EL (cell line): ENCODE data around the gene CBFB.
"Not testable (repeated sequence)": the region's sequence is repeated elsewhere in the genome, so short reads cannot be mapped to it uniquely, and the experiment has no call there.

ENCODE experiments used
- DNase-seq: peaks from one replicate; pipeline ENCODE4 v3.0.0-alpha.2; 2016

The CBFB gene

DNA sequence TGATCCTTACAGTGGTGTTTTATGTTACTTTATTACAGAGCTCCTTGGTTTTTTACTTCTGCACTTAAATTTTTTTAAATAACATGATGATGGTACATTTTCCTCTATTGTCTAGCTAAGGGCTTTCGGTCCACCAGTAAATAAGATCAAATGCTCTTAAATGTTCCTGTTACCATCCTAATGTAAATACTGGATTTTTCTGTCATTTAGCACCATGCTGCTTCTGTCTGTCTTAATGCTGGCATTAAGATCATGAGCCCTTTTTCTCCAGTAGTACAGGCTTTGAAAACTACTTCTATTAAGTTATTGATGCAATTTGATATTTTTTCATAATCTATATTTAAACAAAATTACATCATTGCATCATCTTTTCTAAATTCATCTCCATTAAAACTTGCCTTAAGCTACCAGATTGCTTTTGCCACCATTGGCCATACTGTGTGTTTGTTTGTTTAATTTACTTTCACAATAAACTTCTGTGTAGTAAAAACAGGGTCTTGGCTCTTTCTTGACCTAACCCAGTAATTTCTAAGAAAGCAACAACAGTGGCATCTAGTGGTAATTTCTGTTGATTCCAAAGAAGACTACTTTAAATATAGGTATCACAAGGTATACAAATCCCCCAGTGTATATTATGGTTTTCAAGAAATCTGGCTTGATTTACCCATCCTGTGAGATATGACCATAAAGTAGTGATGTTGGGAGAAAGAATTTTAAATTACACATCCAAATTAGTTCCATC is 71.8 kb downstream of the CBFB start:
- peak; percentile 38 for DNase-seq

DNA sequence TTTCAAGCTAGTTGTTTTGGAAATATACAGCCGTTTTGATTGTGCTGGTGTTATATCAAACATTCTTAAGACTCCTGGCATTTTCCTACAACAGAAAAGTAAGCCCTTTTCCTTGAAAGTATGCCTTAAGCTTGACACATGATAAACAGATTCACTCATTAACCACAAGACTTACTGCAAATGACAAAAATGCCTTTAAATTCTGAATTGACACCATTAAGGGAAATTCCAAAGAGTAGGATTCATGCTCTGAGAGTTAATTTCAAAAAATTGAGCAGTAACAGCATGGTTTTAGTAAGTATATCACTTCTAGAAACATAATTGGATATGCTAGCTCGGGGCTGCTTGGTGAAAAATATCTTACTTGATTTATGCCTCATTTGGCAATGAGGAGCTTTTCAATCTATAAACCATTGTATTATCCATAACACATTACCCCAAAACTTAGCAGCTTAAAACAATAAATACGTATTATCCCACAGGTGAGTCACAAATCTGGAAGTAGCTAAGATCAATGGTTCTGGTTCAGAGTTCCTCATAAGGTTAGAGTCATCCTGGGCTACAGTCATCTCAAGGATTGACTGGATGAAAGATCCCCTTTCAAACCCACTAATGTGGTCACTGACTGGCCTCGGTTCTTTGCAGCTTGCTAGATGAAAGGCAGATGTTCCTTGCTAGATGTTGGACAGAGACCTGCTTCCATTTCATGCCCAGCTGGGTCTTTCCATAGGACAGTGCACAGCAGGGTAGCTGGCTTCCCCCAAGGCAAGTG is 72.5 kb downstream of the CBFB start:
- DNase-seq: peak; percentile 67

DNA sequence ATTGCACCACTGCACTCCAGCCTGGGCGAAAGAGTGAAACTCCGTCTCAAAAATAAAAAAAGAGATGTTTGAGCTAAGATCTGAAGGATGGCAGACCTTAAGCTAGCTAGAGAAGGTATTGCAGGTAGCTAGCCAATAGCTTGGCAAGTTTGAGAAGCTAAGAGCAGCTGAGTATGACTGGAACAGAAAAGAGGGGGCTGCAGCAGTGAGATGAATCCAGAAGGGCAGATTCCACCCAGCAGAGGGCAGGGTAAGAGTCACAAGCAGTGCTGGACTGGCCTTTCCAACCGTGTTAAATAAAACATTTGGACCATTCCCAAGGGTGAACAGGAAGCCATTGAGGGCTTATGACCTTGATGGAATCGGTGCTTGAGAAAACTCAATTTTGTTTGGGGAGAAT is 75.1 kb downstream of the CBFB start:
- DNase-seq: peak; percentile 50

DNA sequence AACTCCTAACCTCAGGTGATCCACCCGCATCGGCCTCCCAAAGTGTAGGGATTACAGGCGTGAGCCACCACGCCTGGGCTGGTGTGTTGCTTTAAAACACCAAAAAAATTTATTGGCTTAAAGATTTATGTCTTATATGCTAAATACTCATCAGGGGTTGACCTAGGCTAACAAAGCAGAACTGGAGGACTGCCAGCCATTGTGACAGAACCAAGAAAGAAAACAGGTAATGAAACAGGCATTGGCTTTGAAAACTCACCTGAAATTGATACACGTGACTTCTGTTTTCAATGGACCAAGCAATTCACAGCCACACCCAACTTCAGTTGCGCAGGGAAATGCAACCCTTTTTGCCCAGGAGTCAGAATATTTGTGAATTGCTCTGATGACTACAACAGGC is 75.9 kb downstream of the CBFB start:
- DNase-seq: no peak

GRCh38 chr16:67105246-67105645 is 76.3 kb downstream of the CBFB start:
- no peak for DNase-seq

DNA sequence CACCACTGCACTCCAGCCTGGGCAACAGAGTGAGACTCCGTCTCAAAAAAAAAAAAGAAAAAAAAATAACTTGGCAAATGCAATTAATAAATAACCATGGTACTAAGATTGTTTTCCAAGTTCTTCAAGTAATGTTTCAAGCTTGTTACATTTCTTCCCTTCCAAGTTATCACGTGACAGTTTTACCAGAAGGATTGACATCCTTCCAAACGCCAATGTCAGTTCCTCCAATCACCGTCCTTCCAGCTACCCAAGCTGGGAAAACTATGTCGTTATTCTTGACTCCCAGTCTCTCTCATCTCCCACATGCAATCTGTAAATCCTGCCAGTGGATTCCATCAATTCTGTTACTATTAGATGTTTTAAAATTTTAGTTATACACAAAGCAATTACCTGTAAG is 76.9 kb downstream of the CBFB start:
- DNase-seq: no peak

GRCh38 chr16:67108489-67108888 is 79.5 kb downstream of the CBFB start:
- no peak for DNase-seq

DNA sequence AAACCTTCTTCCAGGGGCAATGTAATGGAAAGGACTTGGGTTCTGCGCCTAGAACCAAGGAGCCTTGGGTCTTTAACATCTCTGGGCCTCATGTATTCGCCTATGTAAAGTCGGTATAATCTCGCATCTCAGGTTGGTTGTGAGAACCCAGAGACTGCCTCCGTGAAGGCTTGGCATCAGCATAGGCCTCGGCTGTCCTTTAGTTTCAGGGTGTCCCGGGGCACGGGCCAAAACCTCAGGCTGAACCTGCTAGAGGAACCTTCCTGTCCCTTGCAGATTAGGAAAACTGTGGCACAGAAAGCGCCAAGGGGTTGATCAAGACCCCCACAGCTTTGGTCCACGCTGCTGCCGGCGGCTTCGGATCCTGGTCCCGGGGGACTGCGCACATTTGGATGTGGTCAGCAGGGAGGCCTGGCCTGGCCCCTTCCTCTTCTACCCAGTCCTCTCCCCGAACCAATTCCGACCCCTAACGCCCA is 80.0 kb downstream of the CBFB start:
- DNase-seq: no peak

- DNase-seq: peak; percentile 87
Observed at GRCh38 chr16:67109407-67110135, 80.6 kb downstream of the CBFB start, which contains the start of gene PHAF1. TSS of gene PHAF1 (plus strand) at chr16:67109941. CDS start at chr16:67110176, 235 bp downstream.

DNA sequence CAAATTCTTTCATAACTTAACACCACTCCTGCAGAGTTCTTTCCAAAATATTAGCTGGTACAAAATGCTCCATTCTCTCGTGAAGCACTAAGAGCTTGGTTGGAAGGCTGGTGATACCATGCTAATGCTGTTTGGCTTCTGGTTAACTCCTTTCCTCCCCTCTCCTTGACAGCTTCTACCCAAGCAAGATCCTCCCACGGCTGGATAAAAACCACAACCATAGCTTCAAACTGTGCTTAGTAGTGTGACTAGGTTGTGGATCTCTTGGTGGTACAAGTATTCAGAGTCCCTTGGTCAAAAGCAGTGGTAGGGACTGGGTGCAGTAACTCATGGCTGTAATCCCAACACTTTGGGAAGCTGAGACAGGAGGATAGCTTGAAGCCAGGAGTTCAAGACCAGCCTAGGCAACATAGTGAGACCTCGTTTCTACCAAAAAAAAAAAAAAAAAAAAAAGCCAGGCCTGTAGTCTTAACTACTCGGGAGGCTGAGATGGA is 83.0 kb downstream of the CBFB start:
- no peak for DNase-seq

- DNase-seq: no peak
Observed at GRCh38 chr16:67112591-67113399, 83.8 kb downstream of the CBFB start.

DNA sequence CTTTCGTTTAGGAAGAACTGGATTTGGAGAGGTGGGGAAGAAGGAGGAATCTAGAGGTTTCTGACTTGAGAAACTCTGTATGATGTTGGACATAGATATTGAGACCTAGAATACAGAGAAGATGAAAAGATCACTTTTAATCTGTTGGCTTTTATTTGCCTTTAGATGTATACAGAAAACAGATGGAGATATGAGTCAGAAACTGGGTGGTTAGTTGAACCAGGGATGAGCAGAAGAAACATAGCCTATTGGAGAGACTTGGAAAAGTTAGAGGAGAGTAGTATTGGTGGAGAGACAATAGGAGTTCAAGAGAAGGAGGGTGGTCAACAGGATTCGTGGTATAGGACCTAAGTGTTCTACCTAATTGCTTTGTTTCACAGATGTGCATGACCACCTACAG is 85.8 kb downstream of the CBFB start:
- peak; percentile 28 for DNase-seq

DNA sequence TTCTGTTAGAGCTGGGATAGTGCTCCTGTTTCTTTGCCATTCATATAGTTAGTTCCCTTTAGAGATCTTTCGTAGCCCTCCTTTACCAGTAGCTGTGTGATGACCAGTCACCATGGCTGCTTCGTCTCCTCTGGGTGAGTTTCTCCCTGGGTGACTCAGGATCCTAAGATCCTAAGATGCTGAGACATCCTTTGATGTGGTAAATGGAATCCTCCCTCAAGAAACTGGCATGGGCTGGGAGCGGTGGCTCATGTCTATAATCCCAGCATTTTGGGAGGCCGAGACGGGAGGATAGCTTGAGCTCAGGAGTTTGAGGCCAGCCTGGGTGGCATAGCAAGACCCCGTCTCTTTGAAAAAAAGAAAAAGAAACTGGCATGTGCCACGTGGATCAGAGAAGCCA is 86.7 kb downstream of the CBFB start:
- DNase-seq: peak; percentile 93

DNA sequence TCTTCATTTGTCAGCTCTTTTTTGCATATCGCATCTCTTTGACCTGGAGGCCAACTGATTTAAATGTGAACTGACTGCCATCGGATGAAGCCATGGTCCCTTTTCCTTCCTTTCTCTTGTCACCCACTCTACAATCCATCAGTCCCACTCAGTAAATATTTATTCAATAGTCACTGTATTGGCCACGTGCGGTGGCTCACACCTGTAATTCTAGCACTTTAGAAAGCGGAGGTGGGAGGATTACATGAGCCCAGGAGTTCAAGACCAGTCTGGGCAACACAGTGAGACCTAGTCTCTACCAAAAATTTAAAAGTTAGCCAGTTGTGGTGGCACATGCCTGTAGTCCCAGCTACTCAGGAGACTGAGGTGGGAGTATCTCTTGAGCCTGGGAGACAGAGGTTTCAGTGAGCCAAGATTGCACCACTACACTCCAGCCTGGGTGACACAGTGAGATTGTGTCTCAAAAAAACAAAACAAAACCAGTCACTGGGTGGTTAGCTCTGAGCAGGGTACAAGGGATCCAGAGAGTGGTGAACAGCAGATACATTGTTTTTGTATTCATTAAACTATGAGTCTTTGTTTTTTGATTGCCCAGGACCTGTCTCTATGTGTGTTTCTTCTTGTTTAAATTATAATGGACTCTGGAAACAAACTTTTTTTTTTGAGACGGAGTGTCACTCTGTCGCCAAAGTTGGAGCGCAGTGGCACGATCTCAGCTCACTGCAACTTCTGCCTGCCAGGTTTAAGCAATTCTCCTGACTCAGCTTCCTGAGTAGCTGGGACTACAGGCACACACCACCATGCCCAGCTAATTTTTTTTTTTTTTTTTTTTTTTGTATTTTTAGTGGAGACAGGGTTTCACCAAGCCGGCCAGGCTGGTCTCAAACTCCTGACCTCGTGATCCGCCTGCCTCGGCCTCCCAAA is 87.7 kb downstream of the CBFB start:
- DNase-seq: no peak

DNA sequence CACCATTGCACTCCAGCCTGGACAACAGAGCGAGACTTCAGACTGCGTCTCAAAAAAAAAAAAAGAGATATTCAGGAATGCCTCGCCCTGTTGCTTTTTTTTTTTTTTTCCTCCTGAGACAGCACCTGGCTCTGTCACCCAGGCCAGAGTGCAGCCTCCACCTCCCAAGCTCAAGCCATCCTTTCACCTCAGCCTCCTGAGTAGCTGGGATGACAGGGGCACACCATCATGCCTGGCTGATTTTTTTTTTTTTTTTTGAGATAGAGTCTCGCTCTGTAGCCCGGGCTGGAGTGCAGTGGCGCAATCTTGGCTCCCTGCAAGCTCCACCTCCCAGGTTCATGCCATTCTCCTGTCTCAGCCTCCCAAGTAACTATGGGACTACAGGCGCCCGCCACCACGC is 88.8 kb downstream of the CBFB start:
- DNase-seq: no peak

DNA sequence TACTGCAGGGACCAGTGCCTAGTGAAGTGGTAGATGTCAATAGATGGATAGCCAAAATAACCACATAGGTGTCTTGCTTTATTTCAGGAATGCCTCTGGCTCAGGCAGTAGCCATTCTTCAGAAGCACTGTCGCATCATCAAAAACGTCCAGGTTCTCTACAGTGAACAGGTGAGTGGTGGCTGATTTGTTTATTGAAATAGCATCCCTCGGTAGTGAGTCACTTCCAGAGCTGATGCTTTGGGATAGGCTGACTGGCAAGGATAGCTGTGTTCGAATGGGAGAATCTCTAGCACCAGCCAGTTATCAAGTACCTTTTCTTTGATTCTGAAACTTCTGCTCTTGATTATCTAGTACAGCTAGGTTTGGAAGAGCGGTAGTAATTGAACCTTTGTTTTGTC is 91.1 kb downstream of the CBFB start:
- DNase-seq: no peak

GRCh38 chr16:67122799-67123198 is 93.8 kb downstream of the CBFB start:
- DNase-seq: not testable (repeated sequence)

- no peak for DNase-seq
Observed at GRCh38 chr16:67128417-67128816, 99.5 kb downstream of the CBFB start.

- DNase-seq: no peak
Observed at GRCh38 chr16:67128887-67129286, 99.9 kb downstream of the CBFB start.

- DNase-seq: no peak
Observed at GRCh38 chr16:67129422-67129821, 100.5 kb downstream of the CBFB start.

GRCh38 chr16:67137605-67138004 is 108.7 kb downstream of the CBFB start:
- DNase-seq: no peak
